H9 (cell line): Measurements from ENCODE around the gene GDPD4. TPM values are rescaled to one million over a fixed set of nuclear protein-coding genes. Genes with fewer than 3 reads are reported as not detected.

Experiments
- DNase-seq: peaks from one replicate; pipeline ENCODE4 v3.0.0-alpha.2; 2017
- H2AFZ ChIP-seq: one replicate; pipeline ENCODE4 v1.6.1; 2013; ENCODE audit warnings: mild to moderate bottlenecking, low read length, control low read depth, moderate library complexity
- H2AK5ac ChIP-seq: 2 replicates; pipeline ENCODE4 v1.6.1; 2013; ENCODE audit warnings: low read length, control low read depth, mixed read lengths; ENCODE audit not compliant: insufficient read length
- H2BK120ac ChIP-seq: one replicate; pipeline ENCODE4 v1.6.1; 2013; ENCODE audit warnings: low read depth, mild to moderate bottlenecking, low read length, control low read depth, inconsistent platforms; ENCODE audit not compliant: poor library complexity, severe bottlenecking
- H2BK12ac ChIP-seq: 2 replicates; pipeline ENCODE4 v1.6.1; 2013; ENCODE audit warnings: low read length, control low read depth, mixed read lengths, low read depth; ENCODE audit not compliant: insufficient read length
- H2BK15ac ChIP-seq: 2 replicates; pipeline ENCODE4 v1.6.1; 2013; ENCODE audit warnings: low read depth, low read length, control low read depth
- H2BK20ac ChIP-seq: one replicate; pipeline ENCODE4 v1.6.1; 2013; ENCODE audit warnings: low read depth, mild to moderate bottlenecking, low read length, control low read depth, inconsistent platforms; ENCODE audit not compliant: poor library complexity, severe bottlenecking
- H2BK5ac ChIP-seq: 2 replicates; pipeline ENCODE4 v1.6.1; 2013; ENCODE audit warnings: low read length, control low read depth, mixed read lengths; ENCODE audit not compliant: insufficient read length
- H3K14ac ChIP-seq: 2 replicates; pipeline ENCODE4 v1.6.1; 2013; ENCODE audit warnings: low read length, control low read depth; ENCODE audit not compliant: insufficient read depth
- H3K18ac ChIP-seq: 2 replicates; pipeline ENCODE4 v1.6.1; 2013; ENCODE audit warnings: low read depth, mild to moderate bottlenecking, mixed read lengths, low read length, control low read depth; ENCODE audit not compliant: insufficient read length
- H3K23ac ChIP-seq: 2 replicates; pipeline ENCODE4 v1.6.1; 2013; ENCODE audit warnings: low read length, control low read depth, mixed read lengths, low read depth; ENCODE audit not compliant: insufficient read length
- H3K23me2 ChIP-seq: 2 replicates; pipeline ENCODE4 v1.6.1; 2013; ENCODE audit warnings: low read depth, mild to moderate bottlenecking, mixed read lengths, low read length, control low read depth; ENCODE audit not compliant: insufficient read length, poor library complexity, severe bottlenecking
- H3K27ac ChIP-seq: 2 replicates; pipeline ENCODE4 v1.5.1; 2013; ENCODE audit warnings: low read length, control low read depth, mixed read lengths, low read depth; ENCODE audit not compliant: insufficient read length
- H3K27me3 ChIP-seq: 2 replicates; pipeline ENCODE4 v1.6.1; 2013; ENCODE audit warnings: low read length, control low read depth, inconsistent platforms; ENCODE audit not compliant: insufficient read depth
- H3K4ac ChIP-seq: 2 replicates; pipeline ENCODE4 v1.6.1; 2013; ENCODE audit warnings: low read depth, mild to moderate bottlenecking, control low read depth, inconsistent platforms, low read length, moderate library complexity
- H3K4me1 ChIP-seq: 2 replicates; pipeline ENCODE4 v1.6.1; 2013; ENCODE audit warnings: low read length, control low read depth, inconsistent platforms; ENCODE audit not compliant: insufficient read depth
- H3K4me2 ChIP-seq: 2 replicates; pipeline ENCODE4 v1.6.1; 2013; ENCODE audit warnings: low read length, control low read depth, mixed read lengths; ENCODE audit not compliant: insufficient read length, insufficient read depth
- H3K56ac ChIP-seq: 2 replicates; pipeline ENCODE4 v1.6.1; 2013; ENCODE audit warnings: low read depth, mild to moderate bottlenecking, mixed read lengths, low read length, control low read depth; ENCODE audit not compliant: insufficient read length
- H3K79me1 ChIP-seq: 2 replicates; pipeline ENCODE4 v1.6.1; 2013; ENCODE audit warnings: low read depth, mild to moderate bottlenecking, moderate library complexity, low read length, control low read depth, inconsistent platforms; ENCODE audit not compliant: insufficient read depth, poor library complexity, severe bottlenecking
- H3K79me2 ChIP-seq: 2 replicates; pipeline ENCODE4 v1.6.1; 2013; ENCODE audit warnings: low read length, control low read depth, inconsistent platforms; ENCODE audit not compliant: insufficient read depth
- H3K9ac ChIP-seq: 2 replicates; pipeline ENCODE4 v1.6.1; 2013; ENCODE audit warnings: low read length, control low read depth, mixed read lengths; ENCODE audit not compliant: insufficient read length; ENCODE audit errors: extremely low read depth
- H3K9me3 ChIP-seq: one replicate; pipeline ENCODE4 v1.6.1; 2013; ENCODE audit warnings: low read depth, low read length, inconsistent platforms; ENCODE audit not compliant: control insufficient read depth
- H3T11ph ChIP-seq: one replicate; pipeline ENCODE4 v1.6.1; 2013; ENCODE audit warnings: mild to moderate bottlenecking, low read length, control low read depth, inconsistent platforms
- H4K20me1 ChIP-seq: one replicate; pipeline ENCODE4 v1.6.1; 2013; ENCODE audit not compliant: control insufficient read depth, insufficient read length, insufficient read depth
- H4K5ac ChIP-seq: 2 replicates; pipeline ENCODE4 v1.6.1; 2013; ENCODE audit warnings: low read depth, mild to moderate bottlenecking, mixed read lengths, low read length, control low read depth; ENCODE audit not compliant: insufficient read length
- H4K8ac ChIP-seq: replicated peaks from 2 replicates; pipeline ENCODE4 v1.6.1; 2013; ENCODE audit warnings: low read length, control low read depth, mixed read lengths, low read depth; ENCODE audit not compliant: insufficient read length
- H4K91ac ChIP-seq: 2 replicates; pipeline ENCODE4 v1.6.1; 2013; ENCODE audit warnings: low read depth, mild to moderate bottlenecking, moderate library complexity, mixed read lengths, low read length, control low read depth; ENCODE audit not compliant: insufficient read length
- H3K27ac Mint-ChIP-seq, 3 experiments: 2 replicates in 2 of 3; 3 replicates in 1 of 3; pipeline ENCODE4 v1.8.0; 2020 to 2021; ENCODE audit warnings: mixed read lengths in 3 of 3, mild to moderate bottlenecking in 1 of 3, moderate library complexity in 1 of 3
- H3K27me3 Mint-ChIP-seq: 2 replicates; pipeline ENCODE4 v1.8.0; 2021; ENCODE audit warnings: low read depth, mild to moderate bottlenecking, moderate library complexity, mixed read lengths
- H3K36me3 Mint-ChIP-seq, 3 experiments: 2 replicates in 2 of 3; 3 replicates in 1 of 3; pipeline ENCODE4 v1.8.0; 2020 to 2021; ENCODE audit warnings: low read depth in 3 of 3, mixed read lengths in 3 of 3; ENCODE audit not compliant: insufficient read depth in 1 of 3
- H3K4me1 Mint-ChIP-seq, 2 experiments: 2 replicates each; pipeline ENCODE4 v1.8.0; 2020; ENCODE audit warnings: mixed read lengths in 2 of 2
- H3K4me3 Mint-ChIP-seq, 2 experiments: 2 replicates in 1 of 2; 3 replicates in 1 of 2; pipeline ENCODE4 v1.8.0; 2020 to 2021; ENCODE audit warnings: mild to moderate bottlenecking in 2 of 2, mixed read lengths in 2 of 2, moderate library complexity in 1 of 2
- H3K9me3 Mint-ChIP-seq, 2 experiments: 2 replicates in 1 of 2; 3 replicates in 1 of 2; pipeline ENCODE4 v1.8.0; 2020; ENCODE audit warnings: mild to moderate bottlenecking in 2 of 2, mixed read lengths in 2 of 2, moderate library complexity in 1 of 2
- CTCF ChIP-seq: fragments of 200-600 bp; sonication (generic); conservative IDR thresholded peaks from 3 replicates; pipeline ENCODE4 v1.8.0; 2021; ENCODE audit warnings: antibody characterized with exemption, mild to moderate bottlenecking
- WGBS: extraction: QIAGEN DNeasy Blood & Tissue Kit; methylation state at CpG from one replicate; pipeline ENCODE4 v1.1.7; 2013; ENCODE audit warnings: missing lambda C conversion rate, low lambda C conversion rate, mixed read lengths; ENCODE audit not compliant: insufficient read length; ENCODE audit errors: extremely low coverage; 5-methylcytosine and 5-hydroxymethylcytosine counted together
- total RNA-seq: library from RNA; stranded (reverse); gene quantifications from 2 replicates; pipeline ENCODE4 v1.2.1, GENCODE V29; 2021

The GDPD4 gene
- total RNA-seq, 1 experiment from 2014 or later: not detected

GRCh38 chr11:77190331-77191075 is 111.0 kb downstream of the GDPD4 start:
- Histone ChIP-seq H2BK15ac (no peak overlapping the region), H3T11ph (no peak overlapping the region), H2AFZ (no peak overlapping the region), H2AK5ac (no peak overlapping the region), H3K56ac (no peak overlapping the region), H3K4me2 (no peak overlapping the region), H3K14ac (no peak overlapping the region), H3K4ac (no peak overlapping the region), H3K79me1 (no peaks in the 10 kb centered on the region), H4K91ac (no peak overlapping the region), H3K18ac (no peak overlapping the region), H4K20me1 (peaks cover 4% of the 10 kb centered on the region), H2BK120ac (no peak overlapping the region), H3K79me2 (no peaks in the 10 kb centered on the region), H3K9me3 (no peaks in the 10 kb centered on the region), H4K5ac (no peak overlapping the region), H4K8ac (no peak overlapping the region), H3K27me3 (no peaks in the 10 kb centered on the region), H3K27ac (no peak overlapping the region), H2BK5ac (no peak overlapping the region), H2BK20ac (no peak overlapping the region), H3K23me2 (no peaks in the 10 kb centered on the region), H3K4me1 (peaks cover 2% of the 10 kb centered on the region; the same call in 1 of the 2 replicates), H2BK12ac (no peak overlapping the region), H3K23ac (no peak overlapping the region), H3K9ac (no peak overlapping the region)
- Mint-ChIP-seq H3K27ac (no peak overlapping the region), H3K4me3 (no peak overlapping the region), H3K36me3 (no peaks in the 10 kb centered on the region), H3K4me1 (peaks cover 8 to 10% of the 10 kb centered on the region in 2 experiments), H3K9me3 (no peaks in the 10 kb centered on the region), H3K27me3 (no peaks in the 10 kb centered on the region)
- WGBS: no CpG with 5 or more reads among the region's 21 CpGs
- TF ChIP-seq CTCF: no peak
- no peak for DNase-seq
